Stimulated activated CD4-positive, alpha-beta T cell treated with anti-CD3 and anti-CD28 coated beads, Interleukin-2, amount 100 ng/mL, for 48 hours (primary cell): ENCODE data around the gene NAE1.
"Not testable (repeated sequence)": the region's sequence is repeated elsewhere in the genome, so short reads cannot be mapped to it uniquely, and the experiment has no call there.

Experiments
- DNase-seq, 2 donors: peaks; one replicate each; pipeline ENCODE4 v3.0.0-alpha.2; 2020

The NAE1 gene

DNA sequence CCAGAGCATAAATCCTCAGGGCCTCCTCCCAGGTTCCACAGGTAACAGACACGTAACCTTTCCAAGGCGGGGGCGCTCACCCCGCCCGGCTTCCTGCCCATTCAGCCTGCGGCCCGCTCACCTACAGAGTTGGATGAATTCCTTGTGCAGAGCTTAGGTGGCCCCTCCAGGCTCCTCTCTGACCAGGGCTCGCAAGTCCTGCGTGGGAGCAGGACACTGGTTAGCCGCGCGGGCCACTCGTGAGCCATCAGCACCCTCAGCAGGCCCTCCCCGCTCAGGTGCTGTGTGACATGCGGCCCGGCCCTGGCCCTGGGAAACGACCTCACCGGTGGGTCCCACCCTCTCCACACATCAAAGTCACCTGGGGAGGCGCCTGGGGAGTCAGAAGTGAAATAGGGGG, 29.9 kb downstream of the NAE1 start:
- no peak for DNase-seq

DNA sequence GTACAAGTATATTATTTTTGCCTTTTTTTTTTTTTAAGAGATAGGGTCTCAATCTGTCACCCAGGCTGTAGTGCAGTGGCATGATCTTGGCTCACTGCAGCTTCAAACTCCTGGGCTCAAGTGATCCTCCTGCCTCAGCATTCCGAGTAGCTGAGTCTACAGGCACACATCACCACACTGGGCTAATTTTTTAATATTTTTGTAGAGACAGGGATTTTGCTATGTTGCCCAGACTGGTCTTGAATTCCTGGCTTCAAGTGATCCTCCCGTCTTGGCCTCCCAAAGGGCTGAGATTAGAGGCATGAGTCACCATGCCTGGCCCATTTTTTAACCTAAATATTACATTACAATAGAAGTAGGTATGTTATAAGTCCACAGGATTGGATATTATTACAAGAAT, 32.6 kb downstream of the NAE1 start:
- no peak for DNase-seq

DNA sequence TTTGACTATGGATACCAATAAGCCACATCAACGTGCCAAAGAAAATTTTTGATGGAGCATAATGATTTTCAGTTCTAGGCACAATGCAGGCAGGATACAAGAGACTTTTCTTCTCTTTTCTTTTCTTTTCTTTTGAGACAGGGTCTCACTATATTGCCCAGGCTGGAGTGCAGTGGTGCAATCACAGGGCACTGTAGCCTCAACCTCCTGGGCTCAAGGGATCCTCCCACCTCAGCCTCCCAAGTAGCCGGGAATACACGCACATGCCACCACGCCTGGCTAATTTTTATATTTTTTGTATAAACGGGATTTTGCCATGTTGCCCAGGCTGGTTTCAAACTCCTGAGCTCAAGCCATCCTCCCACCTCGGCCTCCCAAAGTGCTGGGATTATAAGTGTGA, 36.8 kb downstream of the NAE1 start:
- not testable (repeated sequence) for DNase-seq

DNA sequence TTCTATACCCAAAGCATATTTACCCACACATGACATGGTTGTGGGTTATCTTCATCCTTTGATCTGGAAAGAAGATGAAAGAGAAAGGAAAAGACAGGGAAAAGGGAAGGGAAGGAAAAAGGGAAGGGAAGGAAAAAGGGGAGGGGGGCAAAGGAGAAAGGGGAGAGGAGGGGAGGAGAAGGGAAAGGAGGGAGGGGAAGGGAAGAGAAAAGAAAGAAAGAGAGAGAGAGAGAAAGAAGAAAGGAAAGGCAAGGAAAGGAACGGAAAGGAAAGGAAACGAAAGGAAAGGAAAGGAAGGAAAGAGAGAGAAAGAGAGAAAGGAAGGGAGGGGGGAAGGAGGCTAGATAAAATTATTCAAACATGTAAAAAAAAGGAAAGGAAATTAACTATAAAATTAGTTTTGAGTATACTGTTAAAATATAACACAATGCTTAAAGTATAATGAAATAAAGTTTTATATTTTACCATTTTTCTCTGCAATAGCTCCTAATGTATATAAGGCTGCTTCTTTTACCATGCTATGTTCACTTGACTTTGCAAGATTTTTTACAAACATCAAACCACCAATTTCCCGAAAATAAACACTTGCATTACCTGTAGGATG, 40.5 kb downstream of the NAE1 start:
- no peak for DNase-seq

- no peak for DNase-seq
Measured at GRCh38 chr16:66787427-66787826, 43.3 kb downstream of the NAE1 start.

DNA sequence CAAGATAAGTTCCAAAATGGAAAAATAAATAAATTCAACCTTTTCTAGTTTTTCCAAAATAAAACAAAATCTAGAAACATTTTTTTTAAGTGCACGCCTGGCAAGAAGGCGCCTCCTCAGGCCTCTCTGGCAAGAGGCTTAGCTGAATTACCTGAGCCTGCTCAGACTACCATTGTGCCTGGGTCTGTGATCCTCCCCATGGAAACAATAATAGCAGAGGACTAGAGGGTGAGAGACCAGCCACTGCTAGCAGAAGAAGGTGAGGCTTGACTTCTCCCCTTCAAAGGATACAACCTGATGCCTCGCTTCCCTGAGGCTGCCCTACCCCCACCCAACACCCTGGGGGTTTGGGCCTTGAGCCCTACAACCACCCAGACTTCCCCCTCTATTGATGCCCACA, 44.2 kb downstream of the NAE1 start:
- no peak for DNase-seq

DNA sequence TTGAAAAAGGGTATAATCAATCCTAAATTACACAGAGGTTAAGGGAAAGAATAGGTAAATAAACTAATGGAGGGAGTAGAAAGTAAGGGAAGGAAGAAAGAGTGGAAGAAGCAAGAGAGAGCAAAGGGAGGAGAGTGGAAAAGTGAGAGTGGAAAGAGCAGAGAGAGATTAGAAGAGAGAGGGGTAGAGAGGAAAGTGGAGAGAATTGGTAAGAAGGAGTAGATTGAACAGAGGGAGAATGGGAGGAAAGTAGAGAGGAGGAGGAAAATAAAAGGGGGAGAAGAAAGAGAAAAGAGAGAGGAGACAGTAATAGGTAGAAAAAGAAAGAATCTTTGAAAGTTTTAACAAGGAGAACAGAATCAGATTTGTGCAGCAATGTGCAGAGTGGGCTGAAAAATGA, 54.3 kb downstream of the NAE1 start:
- no peak for DNase-seq

DNA sequence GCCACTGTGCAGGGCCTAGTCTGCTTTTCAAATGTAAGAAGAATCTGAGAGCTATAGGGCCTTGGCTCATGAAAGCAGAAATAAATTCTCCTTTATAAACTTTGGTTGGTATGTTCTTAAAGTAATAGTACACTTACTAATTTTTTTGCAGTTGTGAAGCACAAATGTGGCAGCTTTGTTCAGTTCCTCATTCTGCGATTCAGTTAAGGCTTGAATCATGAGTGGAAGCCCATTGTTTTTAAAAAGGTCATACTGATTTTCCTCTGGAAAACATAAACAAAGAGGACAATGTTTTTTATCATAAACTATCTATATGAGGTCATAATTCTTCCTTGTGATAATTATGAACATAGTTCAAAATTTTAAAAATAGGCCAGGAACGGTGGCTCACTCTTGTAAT, 55.8 kb downstream of the NAE1 start:
- DNase-seq: no peak

GRCh38 chr16:66758086-66758485, 72.7 kb downstream of the NAE1 start:
- no peak for DNase-seq

DNA sequence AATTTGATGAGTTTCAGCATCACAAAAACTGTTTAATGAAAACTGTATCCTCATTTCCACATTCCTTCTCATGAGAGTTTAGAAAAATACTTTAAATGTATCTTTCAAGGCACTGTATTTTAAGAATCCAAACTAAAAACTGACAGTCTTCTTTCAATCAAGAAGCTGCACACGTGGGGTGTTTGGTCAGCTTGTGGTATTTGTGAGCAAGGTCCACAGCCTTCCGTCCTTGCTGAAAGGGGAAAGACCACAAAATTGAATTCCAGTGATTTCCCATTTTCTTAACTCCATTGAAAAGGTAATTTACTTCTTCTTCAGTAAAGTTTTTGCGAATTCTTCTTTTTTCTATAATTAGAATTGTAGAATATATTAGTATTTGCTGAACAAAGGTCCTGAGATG, 76.0 kb downstream of the NAE1 start:
- DNase-seq: no peak

DNA sequence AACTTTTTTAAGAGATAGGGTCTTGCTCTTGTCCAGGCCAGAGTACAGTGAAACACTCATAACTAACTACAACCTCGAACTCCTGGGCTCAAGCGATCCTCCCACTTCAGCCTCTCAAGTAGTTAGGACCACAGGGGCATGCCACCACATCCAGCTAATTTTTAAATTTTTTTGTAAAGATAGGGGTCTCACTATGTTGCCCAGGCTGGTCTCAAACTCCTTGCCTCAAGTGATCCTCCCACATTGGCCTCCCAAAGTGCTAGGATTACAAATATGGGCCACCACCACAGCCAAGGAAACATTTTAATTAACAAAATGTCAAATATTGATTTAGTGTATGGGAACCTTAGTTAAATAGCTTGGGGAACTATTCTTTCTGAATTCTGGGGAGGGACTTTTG, 76.6 kb downstream of the NAE1 start:
- no peak for DNase-seq

- no peak for DNase-seq
Measured at GRCh38 chr16:66752958-66753357, 77.8 kb downstream of the NAE1 start.
